OCI-LY1 (cell line): ENCODE results near the gene TMEM236.

Experiments
- EZH2 ChIP-seq: fragments of 200-600 bp; sonication (generic), shearing (Covaris generic); IDR thresholded peaks from 2 replicates; pipeline ENCODE4 v1.8.0; 2017; ENCODE audit warnings: borderline replicate concordance, mixed run types, mild to moderate bottlenecking, antibody characterized with exemption, low read length, moderate library complexity, mixed read lengths
- TF ChIP-seq, protein P1 (sequence below): fragments of 200-600 bp; sonication (generic), shearing (Covaris generic); IDR thresholded peaks from 2 replicates; pipeline ENCODE4 v1.5.1; 2017; ENCODE audit warnings: mild to moderate bottlenecking, antibody characterized with exemption, low read length, moderate library complexity, mixed read lengths

DNA sequence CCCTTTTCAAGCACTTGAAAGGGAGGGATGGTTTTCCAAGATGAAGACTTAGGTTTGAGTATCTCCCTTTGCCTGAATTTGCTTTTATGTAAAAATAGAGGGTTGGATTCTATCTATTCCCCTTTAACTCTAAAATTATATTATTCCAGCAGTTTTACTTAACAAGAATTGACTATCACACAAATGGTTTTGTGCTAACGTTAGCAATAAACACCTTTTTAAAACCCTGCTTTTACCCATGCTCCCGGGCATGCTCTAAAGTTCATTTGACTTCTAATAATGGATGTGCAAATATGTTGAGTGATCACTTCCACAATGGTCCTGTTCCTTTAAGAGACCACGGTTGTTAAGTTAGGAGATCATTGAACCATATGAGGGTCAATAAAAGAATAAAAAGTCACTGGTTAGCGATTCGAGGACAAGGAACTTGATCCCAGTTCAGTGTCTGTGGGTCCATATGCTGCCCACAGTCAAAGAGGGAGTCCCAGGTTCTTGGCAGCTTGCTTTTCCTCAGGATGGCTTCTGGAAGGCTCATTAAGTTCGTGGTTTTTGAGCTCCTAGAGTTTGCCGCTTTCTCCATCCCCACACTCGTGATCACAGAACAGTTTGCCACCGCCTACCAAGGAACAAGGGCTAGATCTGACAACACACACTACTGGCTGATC, at the start of gene TMEM236:
- TF ChIP-seq, protein P1, sequence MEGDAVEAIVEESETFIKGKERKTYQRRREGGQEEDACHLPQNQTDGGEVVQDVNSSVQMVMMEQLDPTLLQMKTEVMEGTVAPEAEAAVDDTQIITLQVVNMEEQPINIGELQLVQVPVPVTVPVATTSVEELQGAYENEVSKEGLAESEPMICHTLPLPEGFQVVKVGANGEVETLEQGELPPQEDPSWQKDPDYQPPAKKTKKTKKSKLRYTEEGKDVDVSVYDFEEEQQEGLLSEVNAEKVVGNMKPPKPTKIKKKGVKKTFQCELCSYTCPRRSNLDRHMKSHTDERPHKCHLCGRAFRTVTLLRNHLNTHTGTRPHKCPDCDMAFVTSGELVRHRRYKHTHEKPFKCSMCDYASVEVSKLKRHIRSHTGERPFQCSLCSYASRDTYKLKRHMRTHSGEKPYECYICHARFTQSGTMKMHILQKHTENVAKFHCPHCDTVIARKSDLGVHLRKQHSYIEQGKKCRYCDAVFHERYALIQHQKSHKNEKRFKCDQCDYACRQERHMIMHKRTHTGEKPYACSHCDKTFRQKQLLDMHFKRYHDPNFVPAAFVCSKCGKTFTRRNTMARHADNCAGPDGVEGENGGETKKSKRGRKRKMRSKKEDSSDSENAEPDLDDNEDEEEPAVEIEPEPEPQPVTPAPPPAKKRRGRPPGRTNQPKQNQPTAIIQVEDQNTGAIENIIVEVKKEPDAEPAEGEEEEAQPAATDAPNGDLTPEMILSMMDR, result no peak
- TF ChIP-seq EZH2, result no peak
